ENCODE data around the gene SPEM1.

DNA sequence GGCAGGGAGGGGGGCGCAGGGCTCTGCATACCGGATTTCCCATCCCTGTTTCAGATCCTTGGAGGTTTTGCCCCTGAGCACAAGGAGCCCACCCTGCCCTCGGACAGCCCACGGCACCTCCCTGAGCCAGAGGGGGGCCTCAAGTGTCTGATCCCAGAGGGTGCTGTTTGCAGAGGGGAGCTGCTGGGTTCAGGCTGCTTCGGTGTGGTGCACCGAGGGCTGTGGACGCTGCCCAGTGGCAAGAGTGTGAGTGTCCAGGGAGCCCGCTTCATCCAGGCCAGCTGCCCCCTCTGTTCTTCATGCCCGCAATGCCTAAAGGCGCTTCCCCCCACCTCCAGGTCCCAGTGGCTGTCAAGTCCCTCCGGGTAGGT, 36.8 kb upstream of the SPEM1 start:
- TF ChIP-seq EP300 (IDR thresholded peaks at IDR 0.05) (no peak), POLR2AphosphoS5 (IDR thresholded peaks at IDR 0.05) (no peak)
- TF ChIP-seq, protein P1, sequence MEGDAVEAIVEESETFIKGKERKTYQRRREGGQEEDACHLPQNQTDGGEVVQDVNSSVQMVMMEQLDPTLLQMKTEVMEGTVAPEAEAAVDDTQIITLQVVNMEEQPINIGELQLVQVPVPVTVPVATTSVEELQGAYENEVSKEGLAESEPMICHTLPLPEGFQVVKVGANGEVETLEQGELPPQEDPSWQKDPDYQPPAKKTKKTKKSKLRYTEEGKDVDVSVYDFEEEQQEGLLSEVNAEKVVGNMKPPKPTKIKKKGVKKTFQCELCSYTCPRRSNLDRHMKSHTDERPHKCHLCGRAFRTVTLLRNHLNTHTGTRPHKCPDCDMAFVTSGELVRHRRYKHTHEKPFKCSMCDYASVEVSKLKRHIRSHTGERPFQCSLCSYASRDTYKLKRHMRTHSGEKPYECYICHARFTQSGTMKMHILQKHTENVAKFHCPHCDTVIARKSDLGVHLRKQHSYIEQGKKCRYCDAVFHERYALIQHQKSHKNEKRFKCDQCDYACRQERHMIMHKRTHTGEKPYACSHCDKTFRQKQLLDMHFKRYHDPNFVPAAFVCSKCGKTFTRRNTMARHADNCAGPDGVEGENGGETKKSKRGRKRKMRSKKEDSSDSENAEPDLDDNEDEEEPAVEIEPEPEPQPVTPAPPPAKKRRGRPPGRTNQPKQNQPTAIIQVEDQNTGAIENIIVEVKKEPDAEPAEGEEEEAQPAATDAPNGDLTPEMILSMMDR (IDR thresholded peaks at IDR 0.05) = no peak
